SK-N-SH (cell line): ENCODE results near the gene EGFLAM. TPM values are rescaled to one million over a fixed set of nuclear protein-coding genes. Genes with fewer than 3 reads are reported as not detected.
"Not testable (repeated sequence)": the region's sequence is repeated elsewhere in the genome, so short reads cannot be mapped to it uniquely, and the experiment has no call there.

Source experiments
- CTCF ChIA-PET: fragments of 300-600, 350-600 bp; formaldehyde crosslinking; extraction: SDS; loops from one replicate; lab custom pipeline; 2021; lab: Yijun Ruan, JAX
- POLR2A ChIA-PET: fragments of 350-600 bp; sonication (Branson Sonifier 250); formaldehyde crosslinking; extraction: SDS; loops from one replicate; lab custom pipeline; 2020; ENCODE audit warnings: antibody characterized with exemption, inconsistent platforms; lab: Yijun Ruan, JAX
- DNase-seq: peaks from one replicate; pipeline ENCODE4 v3.0.0; 2012
- H2AFZ ChIP-seq: fragments of 200-600 bp; sonication (generic); 2 replicates; pipeline ENCODE4 v1.8.1; 2016; ENCODE audit warnings: antibody characterized with exemption, mild to moderate bottlenecking, low read depth
- H3F3A ChIP-seq: fragments of 200-600 bp; sonication (generic); replicated peaks from 2 replicates; pipeline ENCODE3; 2016; ENCODE audit warnings: antibody characterized with exemption, mild to moderate bottlenecking; ENCODE audit not compliant: insufficient read depth
- H3K27ac ChIP-seq, 2 experiments: fragments of 200-500 bp in 1 of 2; fragments of 200-600 bp in 1 of 2; sonication (Bioruptor generic) in 1 of 2; sonication (generic), shearing (Covaris generic) in 1 of 2; 2 replicates each; pipeline versions ENCODE4 v1.5.1 to v1.6.1; 2014 to 2016; ENCODE audit warnings: low read depth in 2 of 2, inconsistent platforms in 1 of 2, low read length in 1 of 2, mild to moderate bottlenecking in 1 of 2, mixed read lengths in 1 of 2
- H3K27me3 ChIP-seq: fragments of 200-600 bp; sonication (generic), shearing (Covaris generic); 2 replicates; pipeline ENCODE4 v1.6.1; 2016; ENCODE audit warnings: mixed run types; ENCODE audit not compliant: insufficient read depth
- H3K36me3 ChIP-seq, 2 experiments: fragments of 200-500 bp in 1 of 2; fragments of 200-600 bp in 1 of 2; sonication (Bioruptor generic) in 1 of 2; sonication (generic) in 1 of 2; replicated peaks in 1 of 2; 2 replicates each; pipeline versions ENCODE3 to v1.5.1; 2014 to 2016; ENCODE audit warnings: low read length in 1 of 2, mild to moderate bottlenecking in 1 of 2; ENCODE audit not compliant: insufficient read depth in 2 of 2, control insufficient read depth in 1 of 2
- H3K4me1 ChIP-seq, 2 experiments: fragments of 200-500 bp in 1 of 2; fragments of 200-600 bp in 1 of 2; sonication (Bioruptor generic) in 1 of 2; sonication (generic), shearing (Covaris generic) in 1 of 2; 2 replicates each; pipeline versions ENCODE4 v1.5.1 to v1.6.1; 2014 to 2016; ENCODE audit warnings: low read depth in 1 of 2, low read length in 1 of 2, mixed run types in 1 of 2; ENCODE audit not compliant: insufficient read depth in 2 of 2, control insufficient read depth in 1 of 2
- H3K4me2 ChIP-seq: fragments of 200-600 bp; sonication (generic), shearing (Covaris generic); 2 replicates; pipeline ENCODE4 v1.6.1; 2017; ENCODE audit warnings: mixed run types
- H3K4me3 ChIP-seq, 2 experiments: fragments of 200-500 bp in 1 of 2; fragments of 200-600 bp in 1 of 2; sonication (Bioruptor generic) in 1 of 2; sonication (generic), shearing (Covaris generic) in 1 of 2; 2 replicates each; pipeline versions ENCODE4 v1.5.1 to v1.8.1; 2014 to 2016; ENCODE audit warnings: low read depth in 2 of 2, inconsistent platforms in 1 of 2, low read length in 1 of 2, mild to moderate bottlenecking in 1 of 2, mixed read lengths in 1 of 2, moderate library complexity in 1 of 2
- H3K79me2 ChIP-seq: fragments of 200-600 bp; sonication (generic); 2 replicates; pipeline ENCODE4 v1.8.1; 2017; ENCODE audit warnings: mild to moderate bottlenecking; ENCODE audit not compliant: insufficient read depth
- H3K9ac ChIP-seq: fragments of 200-600 bp; sonication (generic); 2 replicates; pipeline ENCODE4 v1.6.1; 2017; ENCODE audit warnings: mixed run types
- H3K9me2 ChIP-seq: fragments of 200-600 bp; sonication (generic); 2 replicates; pipeline ENCODE4 v1.6.1; 2017; ENCODE audit warnings: mixed run types
- H3K9me3 ChIP-seq: fragments of 200-600 bp; sonication (generic); 2 replicates; pipeline ENCODE4 v1.6.1; 2017; ENCODE audit warnings: mixed run types, mild to moderate bottlenecking, moderate library complexity
- H4K20me1 ChIP-seq: fragments of 200-600 bp; sonication (generic); 2 replicates; pipeline ENCODE4 v1.6.1; 2017; ENCODE audit warnings: mild to moderate bottlenecking, mixed run types; ENCODE audit not compliant: insufficient read depth
- CHD2 ChIP-seq: fragments of 150-350 bp; IDR thresholded peaks from 2 replicates; pipeline ENCODE4 v1.6.1; 2018; ENCODE audit warnings: low read length; ENCODE audit not compliant: partially characterized antibody
- EZH2phosphoT487 ChIP-seq: fragments of 200-600 bp; sonication (generic); IDR thresholded peaks from 2 replicates; pipeline ENCODE4 v1.6.1; 2017; ENCODE audit warnings: low read depth, mixed run types, mild to moderate bottlenecking, antibody characterized with exemption, moderate library complexity, borderline replicate concordance
- FOSL2 ChIP-seq: IDR thresholded peaks from 2 replicates; pipeline ENCODE4 v1.4.0; 2012; ENCODE audit warnings: low read depth, mild to moderate bottlenecking, moderate library complexity, borderline replicate concordance
- FOXJ3 ChIP-seq: sonication (generic); formaldehyde crosslinking; IDR thresholded peaks from 2 replicates; pipeline ENCODE4 v1.5.1; 2020; ENCODE audit warnings: mild to moderate bottlenecking, missing genetic modification reagents
- FOXM1 ChIP-seq: IDR thresholded peaks from 2 replicates; pipeline ENCODE4 v1.4.0; 2012; ENCODE audit warnings: low read depth, mild to moderate bottlenecking
- GABPA ChIP-seq: IDR thresholded peaks from 2 replicates; pipeline ENCODE4 v1.4.0; 2012; ENCODE audit warnings: low read depth, mild to moderate bottlenecking
- JUND ChIP-seq: IDR thresholded peaks from 2 replicates; pipeline ENCODE4 v1.4.0; 2012
- MXI1 ChIP-seq: IDR thresholded peaks from 2 replicates; pipeline ENCODE4 v1.6.1; 2012; ENCODE audit warnings: mild to moderate bottlenecking, low read depth, low read length, improper control_type of control experiment
- NFIC ChIP-seq: IDR thresholded peaks from 2 replicates; pipeline ENCODE4 v1.4.0; 2012; ENCODE audit warnings: borderline replicate concordance
- RFX5 ChIP-seq: IDR thresholded peaks from 2 replicates; pipeline ENCODE4 v1.6.1; 2012; ENCODE audit warnings: mild to moderate bottlenecking, improper control_type of control experiment, low read length
- RXRA ChIP-seq: IDR thresholded peaks from 2 replicates; pipeline ENCODE4 v1.4.0; 2012; ENCODE audit warnings: low read depth, mild to moderate bottlenecking, borderline replicate concordance
- SIN3A ChIP-seq: IDR thresholded peaks from 2 replicates; pipeline ENCODE4 v1.6.1; 2012; ENCODE audit warnings: low read depth, mild to moderate bottlenecking, low read length, moderate library complexity, borderline replicate concordance
- SMC3 ChIP-seq: IDR thresholded peaks from 2 replicates; pipeline ENCODE4 v1.6.1; 2012; ENCODE audit warnings: low read depth, low read length, improper control_type of control experiment
- TEAD4 ChIP-seq: IDR thresholded peaks from 2 replicates; pipeline ENCODE4 v1.4.0; 2012; ENCODE audit warnings: mild to moderate bottlenecking, borderline replicate concordance; ENCODE audit not compliant: insufficient read depth
- YY1 ChIP-seq: IDR thresholded peaks from 2 replicates; pipeline ENCODE4 v1.4.0; 2012; ENCODE audit warnings: low read depth, mild to moderate bottlenecking
- WGBS: methylation state at CpG from one replicate; pipeline ENCODE4 v1.1.6; 2017; ENCODE audit warnings: low lambda C conversion rate; 5-methylcytosine and 5-hydroxymethylcytosine counted together
- polyA plus RNA-seq, 3 experiments: library from polyadenylated mRNA; depleted of rRNA; stranded (reverse); fragments of >200 nt; gene quantifications; 2 replicates each; pipeline ENCODE4 v1.2.3, GENCODE V29; 2012
- TF ChIP-seq, protein P1 (sequence below): fragments of 150-350 bp; IDR thresholded peaks from 2 replicates; pipeline ENCODE4 v1.6.1; 2017; ENCODE audit warnings: antibody characterized with exemption, low read length, low read depth, borderline replicate concordance
- TF ChIP-seq, protein P2 (sequence below): IDR thresholded peaks from 2 replicates; pipeline ENCODE4 v1.4.0; 2012; ENCODE audit warnings: low read depth, borderline replicate concordance

EGFLAM gene
- polyA plus RNA-seq, 1 of the 3 experiments (the other 2 are of a cell fraction): 0.05 TPM

DNA sequence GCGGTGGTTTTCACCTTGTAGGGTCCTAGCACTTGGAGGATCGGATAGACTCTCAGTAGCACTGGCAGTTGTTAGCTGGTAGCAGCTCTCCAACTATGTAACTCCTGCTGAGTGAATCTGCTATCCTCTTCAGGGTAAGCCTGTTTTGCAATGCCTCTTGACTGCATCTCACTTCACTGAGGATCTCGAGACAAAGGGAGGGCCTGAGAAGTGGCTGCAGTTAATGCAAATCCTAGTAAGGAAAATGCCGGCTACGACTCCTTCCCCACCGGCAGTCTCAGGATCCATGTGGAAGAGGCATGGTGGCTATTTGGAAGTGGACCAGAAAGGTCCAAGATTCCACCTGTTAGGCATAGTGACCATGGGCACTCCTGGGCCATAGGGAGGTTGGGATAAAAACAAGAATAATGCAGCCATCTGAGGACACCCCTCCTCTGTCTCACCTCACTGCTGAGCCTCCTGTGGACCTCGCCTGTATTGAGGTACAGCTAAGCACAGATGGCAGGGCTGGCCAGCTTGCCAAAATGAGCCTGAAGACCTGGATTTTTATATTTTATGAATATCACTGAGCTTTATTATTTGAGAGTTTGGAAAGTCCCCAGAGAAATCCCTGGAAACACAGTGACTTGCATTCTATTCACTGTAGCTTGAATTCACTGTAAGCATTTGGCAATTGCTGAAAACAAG, 152.1 kb downstream of the EGFLAM start (continued):
- TF ChIP-seq, protein P1, sequence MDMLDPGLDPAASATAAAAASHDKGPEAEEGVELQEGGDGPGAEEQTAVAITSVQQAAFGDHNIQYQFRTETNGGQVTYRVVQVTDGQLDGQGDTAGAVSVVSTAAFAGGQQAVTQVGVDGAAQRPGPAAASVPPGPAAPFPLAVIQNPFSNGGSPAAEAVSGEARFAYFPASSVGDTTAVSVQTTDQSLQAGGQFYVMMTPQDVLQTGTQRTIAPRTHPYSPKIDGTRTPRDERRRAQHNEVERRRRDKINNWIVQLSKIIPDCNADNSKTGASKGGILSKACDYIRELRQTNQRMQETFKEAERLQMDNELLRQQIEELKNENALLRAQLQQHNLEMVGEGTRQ: no peak
- TF ChIP-seq FOXM1: no peak
- no peak for TF ChIP-seq NFIC

DNA sequence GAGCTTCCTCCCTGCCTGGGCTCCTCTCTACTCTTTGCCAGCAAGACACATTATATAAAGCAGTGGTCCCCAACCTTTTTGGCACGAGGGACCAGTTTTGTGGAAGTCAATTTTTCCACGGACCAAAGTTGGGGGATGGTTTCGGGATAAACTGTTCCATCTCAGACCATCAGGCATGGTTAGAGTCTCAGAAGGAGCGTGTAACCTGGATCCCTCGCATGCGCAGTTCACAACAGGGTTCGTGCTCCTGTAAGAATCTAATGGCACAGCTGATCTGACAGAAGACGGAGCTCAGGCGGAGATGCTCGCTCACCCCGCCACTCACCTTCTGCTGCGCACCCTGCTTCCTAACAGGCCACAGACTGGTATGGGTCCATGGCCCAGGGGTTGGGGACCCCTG, 155.3 kb downstream of the EGFLAM start:
- WGBS: 79% methylated on average over 12 of the region's 12 CpGs
- no peaks in the 10 kb centered on the region for H4K20me1 ChIP-seq
- TF ChIP-seq SMC3: no peak
- TF ChIP-seq GABPA: no peak
- TF ChIP-seq TEAD4: no peak
- TF ChIP-seq CHD2: no peak
- no peak for TF ChIP-seq SIN3A
- TF ChIP-seq, protein P1: no peak
- TF ChIP-seq JUND: no peak
- no peak for TF ChIP-seq FOXM1
- TF ChIP-seq YY1: no peak
- TF ChIP-seq FOXJ3 (CRISPR knock-in tag): no peak
- TF ChIP-seq EZH2phosphoT487: no peak
- no peaks in the 10 kb centered on the region for H3K9me3 ChIP-seq
- ChIA-PET POLR2A (no interaction called here), CTCF (interaction anchor here (2.1 to 10.7 kb wide), 3 partner anchors 28 to 395 kb away, joined by 9 to 135 read pairs (median 104); no protein-coding TSS in a partner anchor)
- no peak overlapping the region for H3K4me2 ChIP-seq
- no peak overlapping the region for H3K27ac ChIP-seq
- no peaks in the 10 kb centered on the region for H3K9me2 ChIP-seq
- H3K36me3 ChIP-seq: no peaks in the 10 kb centered on the region
- DNase-seq: no peak
- 0 out of 4 replicates have a peak, but pooled peaks cover 2 to 3% of the 10 kb centered on the region in 2 experiments for H3K4me1 ChIP-seq
- no peaks in the 10 kb centered on the region for H3F3A ChIP-seq
- no peaks in the 10 kb centered on the region for H3K79me2 ChIP-seq
- H2AFZ ChIP-seq: no peak overlapping the region
- 0 out of 2 replicates have a peak, but pooled peaks cover 3% of the 10 kb centered on the region for H3K27me3 ChIP-seq
- H3K4me3 ChIP-seq: no peak overlapping the region
- H3K9ac ChIP-seq: no peak overlapping the region

DNA sequence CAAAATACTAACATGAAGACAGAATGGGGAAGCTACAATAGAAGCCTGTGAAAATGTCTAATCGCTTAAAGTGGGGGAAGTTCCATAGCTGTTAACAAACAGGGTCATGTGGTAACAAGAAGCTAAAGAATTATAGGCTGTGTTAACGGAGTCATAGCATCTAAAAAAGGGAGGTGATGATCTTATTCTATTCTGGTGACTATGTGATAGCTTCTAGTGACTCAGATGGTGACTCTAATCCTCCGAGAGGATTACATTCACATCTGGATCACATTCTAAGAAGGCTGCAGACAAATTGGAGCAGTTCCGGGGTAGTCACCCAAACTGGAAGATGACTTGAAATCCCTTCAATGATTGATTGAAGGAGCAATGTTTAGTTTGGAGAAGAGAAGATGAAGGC, 156.0 kb downstream of the EGFLAM start:
- CTCF ChIA-PET: interaction anchor here (1.0 to 10.7 kb wide), 6 partner anchors 10 to 403 kb away, joined by 3 to 135 read pairs (median 6); no protein-coding TSS in a partner anchor

DNA sequence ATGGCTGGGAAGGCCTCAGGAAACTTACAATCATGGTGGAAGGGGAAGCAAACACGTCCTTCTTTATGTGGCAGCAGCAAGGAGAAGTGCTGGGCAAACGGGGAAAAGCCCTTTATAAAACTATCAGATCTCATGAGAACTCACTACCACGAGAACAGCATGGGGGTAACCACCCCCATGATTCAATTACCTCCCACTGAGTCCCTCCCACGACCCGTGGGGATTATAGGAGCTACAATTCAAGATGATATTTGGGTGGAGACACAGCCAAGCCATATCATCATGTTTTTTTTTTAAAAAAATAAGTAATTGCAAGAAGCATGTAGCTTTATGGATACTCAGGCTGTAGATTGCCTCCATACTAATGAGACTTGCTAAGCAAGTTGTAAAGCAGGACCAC, 157.4 kb downstream of the EGFLAM start:
- H3K9me2 ChIP-seq, H3K4me1 ChIP-seq, H3F3A ChIP-seq, H3K4me2 ChIP-seq, H3K27ac ChIP-seq, H3K79me2 ChIP-seq, H3K9ac ChIP-seq, H3K4me3 ChIP-seq, H4K20me1 ChIP-seq, H3K36me3 ChIP-seq, H3K9me3 ChIP-seq, H2AFZ ChIP-seq, H3K27me3 ChIP-seq, DNase-seq: not testable (repeated sequence)
- POLR2A ChIA-PET: interaction anchor here (0.6 kb wide), 1 partner anchor 474 kb away, joined by 3 read pairs; no protein-coding TSS in a partner anchor
- CTCF ChIA-PET: interaction anchor here (1.1 to 10.7 kb wide), 5 partner anchors 11 to 392 kb away, joined by 4 to 135 read pairs (median 7); no protein-coding TSS in a partner anchor
- WGBS: 61% methylated on average over 5 of the region's 5 CpGs

More for the DNA sequence above, 156.0 kb downstream of the EGFLAM start:
- DNase-seq: no peak
- Histone ChIP-seq H3K4me3 (no peak overlapping the region), H4K20me1 (no peaks in the 10 kb centered on the region), H3K9me2 (no peaks in the 10 kb centered on the region), H3K9ac (no peak overlapping the region), H2AFZ (no peak overlapping the region), H3K27me3 (0 out of 2 replicates have a peak, but pooled peaks cover 3% of the 10 kb centered on the region), H3K4me2 (no peak overlapping the region), H3F3A (no peaks in the 10 kb centered on the region), H3K4me1 (0 out of 4 replicates have a peak, but pooled peaks cover 2 to 3% of the 10 kb centered on the region in 2 experiments), H3K36me3 (no peaks in the 10 kb centered on the region), H3K9me3 (no peaks in the 10 kb centered on the region), H3K27ac (no peak overlapping the region), H3K79me2 (no peaks in the 10 kb centered on the region)
- WGBS: 59% methylated on average over 4 of the region's 4 CpGs
- POLR2A ChIA-PET: no interaction called here
- TF ChIP-seq MXI1 (no peak), SMC3 (no peak), FOXM1 (no peak), FOXJ3 (CRISPR knock-in tag) (no peak), RFX5 (no peak), FOSL2 (no peak), RXRA (no peak)
- TF ChIP-seq, protein P2, sequence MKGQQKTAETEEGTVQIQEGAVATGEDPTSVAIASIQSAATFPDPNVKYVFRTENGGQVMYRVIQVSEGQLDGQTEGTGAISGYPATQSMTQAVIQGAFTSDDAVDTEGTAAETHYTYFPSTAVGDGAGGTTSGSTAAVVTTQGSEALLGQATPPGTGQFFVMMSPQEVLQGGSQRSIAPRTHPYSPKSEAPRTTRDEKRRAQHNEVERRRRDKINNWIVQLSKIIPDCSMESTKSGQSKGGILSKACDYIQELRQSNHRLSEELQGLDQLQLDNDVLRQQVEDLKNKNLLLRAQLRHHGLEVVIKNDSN: no peak
